Measurements from ENCODE around the gene PLCH2.

GRCh38 chr1:2508751-2509150 lies 32.7 kb downstream of the PLCH2 start:
- no peak for TF ChIP-seq EZH2 (IDR thresholded peaks at IDR 0.05; ENCODE audit: borderline replicate concordance, control insufficient read depth, low read depth, low read length)
- TF ChIP-seq RCOR1 (conservative IDR thresholded peaks at IDR 0.05; ENCODE audit: low read depth, low read length): no peak
- no peak for TF ChIP-seq POLR2A (IDR thresholded peaks at IDR 0.05; ENCODE audit: low read depth, low read length)
- TF ChIP-seq CTCF (IDR thresholded peaks at IDR 0.05 in 2 of 3, conservative IDR thresholded peaks at IDR 0.05 in 1 of 3; ENCODE audit: control insufficient read depth in 2 of 3, extremely low read depth in 1 of 3, insufficient read depth in 1 of 3, low read depth in 3 of 3, low read length in 3 of 3): no peak
- TF ChIP-seq TARDBP (IDR thresholded peaks at IDR 0.05; ENCODE audit: borderline replicate concordance): no peak
- no peak for TF ChIP-seq TCF7 (IDR thresholded peaks at IDR 0.05; ENCODE audit: borderline replicate concordance)
- no peak for TF ChIP-seq MTA3 (IDR thresholded peaks at IDR 0.05; ENCODE audit: borderline replicate concordance, low read length)
- TF ChIP-seq POLR2AphosphoS2 (IDR thresholded peaks at IDR 0.05; ENCODE audit: low read depth, low read length): no peak
- TF ChIP-seq SIN3A (IDR thresholded peaks at IDR 0.05; ENCODE audit: low read depth, low read length): no peak
- TF ChIP-seq POLR2AphosphoS5 (IDR thresholded peaks at IDR 0.05; ENCODE audit: low read length): no peak
- no peak for TF ChIP-seq MYC (IDR thresholded peaks at IDR 0.05; ENCODE audit: insufficient read depth, insufficient read length, insufficient replicate concordance, low read length, severe bottlenecking)
- TF ChIP-seq EGR1 (IDR thresholded peaks at IDR 0.05; ENCODE audit: borderline replicate concordance in 1 of 2, low read depth in 2 of 2, low read length in 2 of 2): no peak
- no peak for TF ChIP-seq HDGF (IDR thresholded peaks at IDR 0.05)
- TF ChIP-seq ZBTB33 (IDR thresholded peaks at IDR 0.05): no peak

Measured in GM12878 (cell line).